ENCODE results near the gene SLC39A8. TPM values are rescaled to one million over a fixed set of nuclear protein-coding genes. Genes with fewer than 3 reads are reported as not detected.

The SLC39A8 gene
- total RNA-seq, 1 experiment from 2014 or later, result 15.5 TPM

DNA sequence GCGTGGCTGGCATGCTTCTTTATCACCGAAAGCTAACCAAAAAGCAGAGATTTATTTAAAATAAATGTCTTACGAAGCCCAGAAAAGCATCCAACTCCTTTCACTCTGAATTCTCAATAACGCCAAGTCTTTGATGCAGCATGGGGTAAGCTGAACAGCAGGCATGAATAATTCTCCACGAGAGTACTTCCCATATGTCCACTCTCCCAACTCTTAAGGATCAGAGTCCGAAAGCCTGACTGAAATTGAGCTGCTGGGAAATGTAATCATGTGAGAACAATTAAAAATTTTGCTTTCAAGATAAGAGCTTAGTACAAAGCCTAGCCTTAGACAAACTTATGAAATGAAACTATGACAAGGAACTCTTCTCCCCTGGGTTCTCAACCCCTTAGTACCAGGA lies 7.5 kb upstream of the SLC39A8 start:
- Mint-ChIP-seq H3K27ac (ENCODE audit: unreplicated experiment) (no peak overlapping the region), H3K27me3 (ENCODE audit: insufficient read depth, unreplicated experiment) (peaks cover 10% of the 10 kb centered on the region), H3K9me3 (ENCODE audit: unreplicated experiment) (no peaks in the 10 kb centered on the region), H3K36me3 (ENCODE audit: insufficient read depth, unreplicated experiment) (no peaks in the 10 kb centered on the region), H3K4me3 (ENCODE audit: unreplicated experiment) (no peak overlapping the region), H3K4me1 (ENCODE audit: low read depth, unreplicated experiment) (no peaks in the 10 kb centered on the region)
- Histone ChIP-seq H3K9me3 (no peaks in the 10 kb centered on the region), H3K4me1 (no peaks in the 10 kb centered on the region), H3K4me3 (ENCODE audit: low read depth, low read length) (no peak overlapping the region), H3K36me3 (ENCODE audit: control insufficient read depth, insufficient read depth, low read length) (no peaks in the 10 kb centered on the region), H3K27me3 (replicated peaks; ENCODE audit: control insufficient read depth, insufficient read depth, low read length) (no peaks in the 10 kb centered on the region; the same call in 1 of the 2 replicates)
- intact Hi-C loops (cut with micrococcal nuclease; ENCODE audit: unreplicated experiment), result no loop called here
- ChIA-PET CTCF (no interaction called here), POLR2A (no interaction called here)
- no peak for DNase-seq
- BruUV-seq (replicated peaks), result no TSS peak
- TF ChIP-seq, protein P1, sequence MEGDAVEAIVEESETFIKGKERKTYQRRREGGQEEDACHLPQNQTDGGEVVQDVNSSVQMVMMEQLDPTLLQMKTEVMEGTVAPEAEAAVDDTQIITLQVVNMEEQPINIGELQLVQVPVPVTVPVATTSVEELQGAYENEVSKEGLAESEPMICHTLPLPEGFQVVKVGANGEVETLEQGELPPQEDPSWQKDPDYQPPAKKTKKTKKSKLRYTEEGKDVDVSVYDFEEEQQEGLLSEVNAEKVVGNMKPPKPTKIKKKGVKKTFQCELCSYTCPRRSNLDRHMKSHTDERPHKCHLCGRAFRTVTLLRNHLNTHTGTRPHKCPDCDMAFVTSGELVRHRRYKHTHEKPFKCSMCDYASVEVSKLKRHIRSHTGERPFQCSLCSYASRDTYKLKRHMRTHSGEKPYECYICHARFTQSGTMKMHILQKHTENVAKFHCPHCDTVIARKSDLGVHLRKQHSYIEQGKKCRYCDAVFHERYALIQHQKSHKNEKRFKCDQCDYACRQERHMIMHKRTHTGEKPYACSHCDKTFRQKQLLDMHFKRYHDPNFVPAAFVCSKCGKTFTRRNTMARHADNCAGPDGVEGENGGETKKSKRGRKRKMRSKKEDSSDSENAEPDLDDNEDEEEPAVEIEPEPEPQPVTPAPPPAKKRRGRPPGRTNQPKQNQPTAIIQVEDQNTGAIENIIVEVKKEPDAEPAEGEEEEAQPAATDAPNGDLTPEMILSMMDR (IDR thresholded peaks at IDR 0.05; ENCODE audit: insufficient read depth in 1 of 2, low read depth in 1 of 2, low read length in 1 of 2, severe bottlenecking in 1 of 2, unreplicated experiment in 1 of 2), result no peak

DNA sequence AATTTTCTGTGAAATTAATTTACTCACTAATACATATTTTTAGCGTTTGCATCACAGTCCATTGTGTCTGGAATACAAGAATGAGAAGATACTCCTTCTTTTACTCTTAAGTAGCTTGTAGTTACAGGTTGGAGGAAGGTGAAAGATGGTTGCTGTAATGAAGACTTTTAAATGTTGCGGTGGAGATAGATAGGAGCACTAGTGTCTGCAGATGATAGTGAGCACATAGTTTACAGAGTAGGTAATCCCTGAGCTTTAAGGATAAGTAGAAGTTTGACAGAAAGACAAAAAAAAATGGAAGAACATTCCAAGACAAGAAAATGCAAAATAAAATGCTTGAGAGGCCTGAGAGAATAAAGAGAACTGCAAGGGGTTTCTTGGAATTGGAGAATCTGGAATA lies 5.4 kb upstream of the SLC39A8 start:
- peaks cover 7% of the 10 kb centered on the region for H3K27me3 Mint-ChIP-seq (ENCODE audit: insufficient read depth, unreplicated experiment)
- H3K4me3 ChIP-seq (ENCODE audit: low read depth, low read length), result no peak overlapping the region
- POLR2A ChIA-PET, result no interaction called here
- H3K36me3 ChIP-seq (ENCODE audit: control insufficient read depth, insufficient read depth, low read length), result no peaks in the 10 kb centered on the region
- H3K27ac Mint-ChIP-seq (ENCODE audit: unreplicated experiment), result no peak overlapping the region
- intact Hi-C loops (cut with micrococcal nuclease; ENCODE audit: unreplicated experiment), result no loop called here
- H3K9me3 Mint-ChIP-seq (ENCODE audit: unreplicated experiment), result no peaks in the 10 kb centered on the region
- no peak for DNase-seq
- no peak overlapping the region for H3K4me3 Mint-ChIP-seq (ENCODE audit: unreplicated experiment)
- no peaks in the 10 kb centered on the region for H3K4me1 Mint-ChIP-seq (ENCODE audit: low read depth, unreplicated experiment)
- no peaks in the 10 kb centered on the region for H3K9me3 ChIP-seq
- H3K27me3 ChIP-seq (replicated peaks; ENCODE audit: control insufficient read depth, insufficient read depth, low read length), result no peaks in the 10 kb centered on the region; the same call in 1 of the 2 replicates
- TF ChIP-seq, protein P1 (IDR thresholded peaks at IDR 0.05; ENCODE audit: insufficient read depth in 1 of 2, low read depth in 1 of 2, low read length in 1 of 2, severe bottlenecking in 1 of 2, unreplicated experiment in 1 of 2), result no peak
- no peaks in the 10 kb centered on the region for H3K36me3 Mint-ChIP-seq (ENCODE audit: insufficient read depth, unreplicated experiment)
- H3K4me1 ChIP-seq, result 0 out of 2 replicates have a peak, but pooled peaks cover 4% of the 10 kb centered on the region
- no TSS peak for BruUV-seq (replicated peaks)
- CTCF ChIA-PET, result no interaction called here

DNA sequence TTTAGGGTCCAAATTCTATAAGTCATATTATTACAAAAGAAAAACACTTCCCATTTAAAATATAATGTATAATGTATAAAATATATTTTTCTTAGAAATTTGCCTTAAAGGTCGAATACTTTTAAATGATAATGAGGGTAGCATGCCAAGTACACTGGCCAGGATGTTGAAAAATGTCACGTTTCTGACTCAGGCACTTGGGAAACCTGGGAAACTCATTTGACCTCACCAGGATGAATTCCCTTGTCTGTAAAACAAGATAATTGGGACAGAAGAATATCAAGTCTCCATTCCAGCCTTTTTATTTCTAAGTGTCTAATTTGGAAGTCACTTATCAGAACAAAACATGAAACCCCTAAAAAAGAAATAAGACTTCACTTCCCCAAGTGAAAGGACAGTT lies 3.4 kb upstream of the SLC39A8 start:
- TF ChIP-seq, protein P1 (IDR thresholded peaks at IDR 0.05; ENCODE audit: insufficient read depth in 1 of 2, low read depth in 1 of 2, low read length in 1 of 2, severe bottlenecking in 1 of 2, unreplicated experiment in 1 of 2), result no peak
- 0 out of 2 replicates have a peak, but pooled peaks cover 4% of the 10 kb centered on the region for H3K4me1 ChIP-seq
- no peak overlapping the region for H3K4me3 ChIP-seq (ENCODE audit: low read depth, low read length)
- H3K27me3 ChIP-seq (replicated peaks; ENCODE audit: control insufficient read depth, insufficient read depth, low read length), result no peaks in the 10 kb centered on the region; the same call in 1 of the 2 replicates
- intact Hi-C loops (cut with micrococcal nuclease; ENCODE audit: unreplicated experiment), result loop anchor here (10.0 kb wide), 4 partner anchors 156 to 746 kb away; partner anchors contain the start of genes BDH2, NFKB1 and SLC9B1
- POLR2A ChIA-PET, result no interaction called here
- BruUV-seq (replicated peaks), result no TSS peak
- Mint-ChIP-seq H3K9me3 (ENCODE audit: unreplicated experiment) (no peaks in the 10 kb centered on the region), H3K4me3 (ENCODE audit: unreplicated experiment) (no peak overlapping the region), H3K4me1 (ENCODE audit: low read depth, unreplicated experiment) (no peaks in the 10 kb centered on the region), H3K27me3 (ENCODE audit: insufficient read depth, unreplicated experiment) (peaks cover 7% of the 10 kb centered on the region), H3K27ac (ENCODE audit: unreplicated experiment) (no peak overlapping the region), H3K36me3 (ENCODE audit: insufficient read depth, unreplicated experiment) (no peaks in the 10 kb centered on the region)
- CTCF ChIA-PET, result no interaction called here
- no peaks in the 10 kb centered on the region for H3K36me3 ChIP-seq (ENCODE audit: control insufficient read depth, insufficient read depth, low read length)
- no peak for DNase-seq
- no peaks in the 10 kb centered on the region for H3K9me3 ChIP-seq

Measured in Caco-2 (cell line).